Measurements from ENCODE around the gene CLDN16.

DNA sequence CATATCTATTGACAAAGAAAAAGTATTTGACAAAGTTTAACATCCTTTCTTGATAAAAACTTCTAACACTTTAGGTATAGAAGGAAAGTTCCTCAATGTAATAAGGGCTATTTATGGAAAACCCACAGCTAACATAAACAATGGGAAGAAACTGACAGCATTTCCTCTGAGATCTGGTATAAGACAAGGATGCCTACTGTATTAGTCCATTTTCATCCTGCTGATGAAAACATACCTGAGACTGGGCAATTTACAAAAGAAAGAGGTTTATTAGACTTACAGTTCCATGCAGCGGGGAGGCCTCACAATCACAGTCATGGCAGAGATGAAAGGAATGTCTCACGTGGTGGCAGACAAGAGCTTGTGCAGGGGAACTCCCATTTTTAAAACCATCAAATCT is 47.9 kb upstream of the CLDN16 start:
- TF ChIP-seq, protein P1, sequence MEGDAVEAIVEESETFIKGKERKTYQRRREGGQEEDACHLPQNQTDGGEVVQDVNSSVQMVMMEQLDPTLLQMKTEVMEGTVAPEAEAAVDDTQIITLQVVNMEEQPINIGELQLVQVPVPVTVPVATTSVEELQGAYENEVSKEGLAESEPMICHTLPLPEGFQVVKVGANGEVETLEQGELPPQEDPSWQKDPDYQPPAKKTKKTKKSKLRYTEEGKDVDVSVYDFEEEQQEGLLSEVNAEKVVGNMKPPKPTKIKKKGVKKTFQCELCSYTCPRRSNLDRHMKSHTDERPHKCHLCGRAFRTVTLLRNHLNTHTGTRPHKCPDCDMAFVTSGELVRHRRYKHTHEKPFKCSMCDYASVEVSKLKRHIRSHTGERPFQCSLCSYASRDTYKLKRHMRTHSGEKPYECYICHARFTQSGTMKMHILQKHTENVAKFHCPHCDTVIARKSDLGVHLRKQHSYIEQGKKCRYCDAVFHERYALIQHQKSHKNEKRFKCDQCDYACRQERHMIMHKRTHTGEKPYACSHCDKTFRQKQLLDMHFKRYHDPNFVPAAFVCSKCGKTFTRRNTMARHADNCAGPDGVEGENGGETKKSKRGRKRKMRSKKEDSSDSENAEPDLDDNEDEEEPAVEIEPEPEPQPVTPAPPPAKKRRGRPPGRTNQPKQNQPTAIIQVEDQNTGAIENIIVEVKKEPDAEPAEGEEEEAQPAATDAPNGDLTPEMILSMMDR (IDR thresholded peaks at IDR 0.05): no peak
- TF ChIP-seq, protein P2, sequence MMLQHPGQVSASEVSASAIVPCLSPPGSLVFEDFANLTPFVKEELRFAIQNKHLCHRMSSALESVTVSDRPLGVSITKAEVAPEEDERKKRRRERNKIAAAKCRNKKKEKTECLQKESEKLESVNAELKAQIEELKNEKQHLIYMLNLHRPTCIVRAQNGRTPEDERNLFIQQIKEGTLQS (CRISPR knock-in tag; conservative IDR thresholded peaks at IDR 0.05): no peak
- TF ChIP-seq, protein P3, sequence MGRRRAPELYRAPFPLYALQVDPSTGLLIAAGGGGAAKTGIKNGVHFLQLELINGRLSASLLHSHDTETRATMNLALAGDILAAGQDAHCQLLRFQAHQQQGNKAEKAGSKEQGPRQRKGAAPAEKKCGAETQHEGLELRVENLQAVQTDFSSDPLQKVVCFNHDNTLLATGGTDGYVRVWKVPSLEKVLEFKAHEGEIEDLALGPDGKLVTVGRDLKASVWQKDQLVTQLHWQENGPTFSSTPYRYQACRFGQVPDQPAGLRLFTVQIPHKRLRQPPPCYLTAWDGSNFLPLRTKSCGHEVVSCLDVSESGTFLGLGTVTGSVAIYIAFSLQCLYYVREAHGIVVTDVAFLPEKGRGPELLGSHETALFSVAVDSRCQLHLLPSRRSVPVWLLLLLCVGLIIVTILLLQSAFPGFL (CRISPR knock-in tag; IDR thresholded peaks at IDR 0.05; ENCODE audit: borderline replicate concordance): no peak
- TF ChIP-seq, protein P4, sequence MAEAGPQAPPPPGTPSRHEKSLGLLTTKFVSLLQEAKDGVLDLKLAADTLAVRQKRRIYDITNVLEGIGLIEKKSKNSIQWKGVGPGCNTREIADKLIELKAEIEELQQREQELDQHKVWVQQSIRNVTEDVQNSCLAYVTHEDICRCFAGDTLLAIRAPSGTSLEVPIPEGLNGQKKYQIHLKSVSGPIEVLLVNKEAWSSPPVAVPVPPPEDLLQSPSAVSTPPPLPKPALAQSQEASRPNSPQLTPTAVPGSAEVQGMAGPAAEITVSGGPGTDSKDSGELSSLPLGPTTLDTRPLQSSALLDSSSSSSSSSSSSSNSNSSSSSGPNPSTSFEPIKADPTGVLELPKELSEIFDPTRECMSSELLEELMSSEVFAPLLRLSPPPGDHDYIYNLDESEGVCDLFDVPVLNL (CRISPR knock-in tag; IDR thresholded peaks at IDR 0.05; ENCODE audit: borderline replicate concordance, low read depth): no peak
- TF ChIP-seq SP1 (CRISPR knock-in tag; conservative IDR thresholded peaks at IDR 0.05) (no peak), IRF2 (CRISPR knock-in tag; IDR thresholded peaks at IDR 0.05; ENCODE audit: borderline replicate concordance, low read depth) (no peak), ZNF317 (CRISPR knock-in tag; IDR thresholded peaks at IDR 0.05; ENCODE audit: borderline replicate concordance, low read depth) (no peak), JUN (CRISPR knock-in tag; IDR thresholded peaks at IDR 0.05) (no peak), NFE2L1 (CRISPR knock-in tag; IDR thresholded peaks at IDR 0.05) (no peak), SMAD3 (CRISPR knock-in tag; IDR thresholded peaks at IDR 0.05; ENCODE audit: borderline replicate concordance) (no peak), TEAD4 (CRISPR knock-in tag; IDR thresholded peaks at IDR 0.05) (no peak), CREB1 (CRISPR knock-in tag; IDR thresholded peaks at IDR 0.05) (no peak)
- TF ChIP-seq, protein P5, sequence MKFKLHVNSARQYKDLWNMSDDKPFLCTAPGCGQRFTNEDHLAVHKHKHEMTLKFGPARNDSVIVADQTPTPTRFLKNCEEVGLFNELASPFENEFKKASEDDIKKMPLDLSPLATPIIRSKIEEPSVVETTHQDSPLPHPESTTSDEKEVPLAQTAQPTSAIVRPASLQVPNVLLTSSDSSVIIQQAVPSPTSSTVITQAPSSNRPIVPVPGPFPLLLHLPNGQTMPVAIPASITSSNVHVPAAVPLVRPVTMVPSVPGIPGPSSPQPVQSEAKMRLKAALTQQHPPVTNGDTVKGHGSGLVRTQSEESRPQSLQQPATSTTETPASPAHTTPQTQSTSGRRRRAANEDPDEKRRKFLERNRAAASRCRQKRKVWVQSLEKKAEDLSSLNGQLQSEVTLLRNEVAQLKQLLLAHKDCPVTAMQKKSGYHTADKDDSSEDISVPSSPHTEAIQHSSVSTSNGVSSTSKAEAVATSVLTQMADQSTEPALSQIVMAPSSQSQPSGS (CRISPR knock-in tag; IDR thresholded peaks at IDR 0.05; ENCODE audit: borderline replicate concordance, low read depth): no peak
- TF ChIP-seq, protein P6, sequence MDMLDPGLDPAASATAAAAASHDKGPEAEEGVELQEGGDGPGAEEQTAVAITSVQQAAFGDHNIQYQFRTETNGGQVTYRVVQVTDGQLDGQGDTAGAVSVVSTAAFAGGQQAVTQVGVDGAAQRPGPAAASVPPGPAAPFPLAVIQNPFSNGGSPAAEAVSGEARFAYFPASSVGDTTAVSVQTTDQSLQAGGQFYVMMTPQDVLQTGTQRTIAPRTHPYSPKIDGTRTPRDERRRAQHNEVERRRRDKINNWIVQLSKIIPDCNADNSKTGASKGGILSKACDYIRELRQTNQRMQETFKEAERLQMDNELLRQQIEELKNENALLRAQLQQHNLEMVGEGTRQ (CRISPR knock-in tag; IDR thresholded peaks at IDR 0.05): no peak

Measured in WTC11 (cell line).